ENCODE data around the gene SSTR1. TPM values are rescaled to one million over a fixed set of nuclear protein-coding genes. Genes with fewer than 3 reads are reported as not detected.
A peak's percentile ranks its signal among the peaks of the same experiment; 100 is the strongest.

SSTR1 gene
- total and polyA plus RNA-seq, 2 experiments from 2014 or later = 18.4 to 26.7 TPM

DNA sequence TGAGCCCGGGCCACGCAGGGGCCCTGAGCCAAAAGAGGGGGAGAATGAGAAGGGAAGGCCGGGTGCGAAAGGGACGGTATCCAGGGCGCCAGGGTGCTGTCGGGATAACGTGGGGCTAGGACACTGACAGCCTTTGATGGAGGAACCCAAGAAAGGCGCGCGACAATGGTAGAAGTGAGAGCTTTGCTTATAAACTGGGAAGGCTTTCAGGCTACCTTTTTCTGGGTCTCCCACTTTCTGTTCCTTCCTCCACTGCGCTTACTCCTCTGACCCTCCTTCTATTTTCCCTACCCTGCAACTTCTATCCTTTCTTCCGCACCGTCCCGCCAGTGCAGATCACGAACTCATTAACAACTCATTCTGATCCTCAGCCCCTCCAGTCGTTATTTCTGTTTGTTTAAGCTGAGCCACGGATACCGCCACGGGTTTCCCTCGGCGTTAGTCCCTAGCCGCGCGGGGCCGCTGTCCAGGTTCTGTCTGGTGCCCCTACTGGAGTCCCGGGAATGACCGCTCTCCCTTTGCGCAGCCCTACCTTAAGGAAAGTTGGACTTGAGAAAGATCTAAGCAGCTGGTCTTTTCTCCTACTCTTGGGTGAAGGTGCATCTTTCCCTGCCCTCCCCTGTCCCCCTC lies 3.0 kb downstream of the SSTR1 start:
- no peaks in the 10 kb centered on the region for H3K9me2 ChIP-seq (ENCODE audit: insufficient read depth)
- peak overlapping the region; percentile 74 for H2AFZ ChIP-seq
- peak; percentile 87 for DNase-seq
- in situ Hi-C loops (cut with MboI) = loop anchor here (25.0 kb wide), 2 partner anchors 498 to 652 kb away; no protein-coding TSS in a partner anchor
- peak overlapping the region; percentile 89 for H3K4me3 ChIP-seq
- peaks cover 40% of the 10 kb centered on the region for H3K4me1 ChIP-seq (ENCODE audit: insufficient read depth)
- peak overlapping the region; percentile 63; the same call in 1 of the 2 replicates for H3K27ac ChIP-seq
- 0 out of 2 replicates have a peak, but pooled peaks cover 5% of the 10 kb centered on the region for H3K36me3 ChIP-seq (ENCODE audit: low read depth)
- peak overlapping the region; percentile 75 for H3K9ac ChIP-seq
- peaks cover 43% of the 10 kb centered on the region for H3F3A ChIP-seq (ENCODE audit: insufficient read depth)
- WGBS, 2 experiments (ENCODE audit: low coverage in 1 of 2, low lambda C conversion rate in 2 of 2, missing lambda C conversion rate in 2 of 2) = 3 to 4% methylated on average over 29 of the region's 29 CpGs
- H3K4me2 ChIP-seq (ENCODE audit: unreplicated experiment) = peak overlapping the region; percentile 88
- no peaks in the 10 kb centered on the region for H3K9me3 ChIP-seq (ENCODE audit: low read depth)
- no peaks in the 10 kb centered on the region for H3K27me3 ChIP-seq (replicated peaks; ENCODE audit: insufficient read depth)
- H3K79me2 ChIP-seq (ENCODE audit: insufficient read depth) = peaks cover 35% of the 10 kb centered on the region
- no peaks in the 10 kb centered on the region for H4K20me1 ChIP-seq (ENCODE audit: insufficient read depth)
- TF ChIP-seq EZH2phosphoT487 (IDR thresholded peaks at IDR 0.05; ENCODE audit: insufficient read depth, low read depth) (no peak), EZH2 (IDR thresholded peaks at IDR 0.05; ENCODE audit: insufficient read depth, poor library complexity, severe bottlenecking) (no peak)

DNA sequence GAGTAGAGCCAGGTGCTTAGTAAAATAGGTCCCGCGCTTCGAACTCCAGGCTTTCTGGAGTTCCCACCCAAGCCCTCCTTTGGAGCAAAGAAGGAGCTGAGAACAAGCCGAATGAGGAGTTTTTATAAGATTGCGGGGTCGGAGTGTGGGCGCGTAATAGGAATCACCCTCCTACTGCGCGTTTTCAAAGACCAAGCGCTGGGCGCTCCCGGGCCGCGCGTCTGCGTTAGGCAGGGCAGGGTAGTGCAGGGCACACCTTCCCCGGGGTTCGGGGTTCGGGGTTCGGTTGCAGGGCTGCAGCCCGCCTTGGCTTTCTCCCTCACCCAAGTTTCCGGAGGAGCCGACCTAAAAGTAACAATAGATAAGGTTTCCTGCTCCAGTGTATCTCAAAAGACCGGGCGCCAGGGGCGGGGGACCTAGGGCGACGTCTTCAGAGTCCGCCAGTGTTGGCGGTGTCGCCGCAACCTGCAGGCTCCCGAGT lies 3.6 kb downstream of the SSTR1 start:
- H3K4me2 ChIP-seq (ENCODE audit: unreplicated experiment) = peak overlapping the region; percentile 88

DNA sequence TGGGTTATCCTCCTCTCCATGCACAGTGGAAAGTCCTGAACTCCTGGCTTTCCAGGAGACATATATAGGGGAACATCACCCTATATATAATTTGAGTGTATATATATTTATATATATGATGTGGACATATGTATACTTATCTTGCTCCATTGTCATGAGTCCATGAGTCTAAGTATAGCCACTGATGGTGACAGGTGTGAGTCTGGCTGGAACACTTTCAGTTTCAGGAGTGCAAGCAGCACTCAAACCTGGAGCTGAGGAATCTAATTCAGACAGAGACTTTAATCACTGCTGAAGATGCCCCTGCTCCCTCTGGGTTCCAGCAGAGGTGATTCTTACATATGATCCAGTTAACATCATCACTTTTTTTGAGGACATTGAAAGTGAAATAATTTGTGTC lies 4.4 kb downstream of the SSTR1 start:
- Histone ChIP-seq H3K4me1 (ENCODE audit: insufficient read depth) (peaks cover 36% of the 10 kb centered on the region), H4K20me1 (ENCODE audit: insufficient read depth) (no peaks in the 10 kb centered on the region), H3K9me3 (ENCODE audit: low read depth) (no peaks in the 10 kb centered on the region), H3F3A (ENCODE audit: insufficient read depth) (peaks cover 40% of the 10 kb centered on the region), H3K9ac (peak overlapping the region; percentile 75), H3K36me3 (ENCODE audit: low read depth) (0 out of 2 replicates have a peak, but pooled peaks cover 5% of the 10 kb centered on the region), H2AFZ (no peak overlapping the region), H3K4me2 (ENCODE audit: unreplicated experiment) (peak overlapping the region; percentile 88), H3K79me2 (ENCODE audit: insufficient read depth) (peaks cover 35% of the 10 kb centered on the region), H3K9me2 (ENCODE audit: insufficient read depth) (no peaks in the 10 kb centered on the region), H3K27ac (no peak overlapping the region), H3K27me3 (replicated peaks; ENCODE audit: insufficient read depth) (no peaks in the 10 kb centered on the region), H3K4me3 (peak overlapping the region; percentile 89)
- in situ Hi-C loops (cut with MboI) = loop anchor here (25.0 kb wide), 2 partner anchors 500 to 650 kb away; no protein-coding TSS in a partner anchor
- TF ChIP-seq EZH2 (IDR thresholded peaks at IDR 0.05; ENCODE audit: insufficient read depth, poor library complexity, severe bottlenecking) (no peak), EZH2phosphoT487 (IDR thresholded peaks at IDR 0.05; ENCODE audit: insufficient read depth, low read depth) (no peak)
- peak; percentile 20 for DNase-seq

More for the DNA sequence above, 3.6 kb downstream of the SSTR1 start:
- Histone ChIP-seq H3K4me1 (ENCODE audit: insufficient read depth) (peaks cover 40% of the 10 kb centered on the region), H3K79me2 (ENCODE audit: insufficient read depth) (peaks cover 35% of the 10 kb centered on the region), H2AFZ (peak overlapping the region; percentile 74), H3K9me3 (ENCODE audit: low read depth) (no peaks in the 10 kb centered on the region), H3K27ac (no peak overlapping the region), H3K4me3 (peak overlapping the region; percentile 89), H3K27me3 (replicated peaks; ENCODE audit: insufficient read depth) (no peaks in the 10 kb centered on the region), H3F3A (ENCODE audit: insufficient read depth) (peaks cover 47% of the 10 kb centered on the region), H3K36me3 (ENCODE audit: low read depth) (0 out of 2 replicates have a peak, but pooled peaks cover 5% of the 10 kb centered on the region), H3K9ac (peak overlapping the region; percentile 75), H4K20me1 (ENCODE audit: insufficient read depth) (no peaks in the 10 kb centered on the region), H3K9me2 (ENCODE audit: insufficient read depth) (no peaks in the 10 kb centered on the region)
- peak; percentile 17 for DNase-seq
- in situ Hi-C loops (cut with MboI) = loop anchor here (25.0 kb wide), 2 partner anchors 499 to 651 kb away; no protein-coding TSS in a partner anchor
- 31 to 35% methylated on average over 34 of the region's 34 CpGs for WGBS, 2 experiments (ENCODE audit: low coverage in 1 of 2, low lambda C conversion rate in 2 of 2, missing lambda C conversion rate in 2 of 2)
- no peak for TF ChIP-seq EZH2 (IDR thresholded peaks at IDR 0.05; ENCODE audit: insufficient read depth, poor library complexity, severe bottlenecking)
- TF ChIP-seq EZH2phosphoT487 (IDR thresholded peaks at IDR 0.05; ENCODE audit: insufficient read depth, low read depth) = no peak

DNA sequence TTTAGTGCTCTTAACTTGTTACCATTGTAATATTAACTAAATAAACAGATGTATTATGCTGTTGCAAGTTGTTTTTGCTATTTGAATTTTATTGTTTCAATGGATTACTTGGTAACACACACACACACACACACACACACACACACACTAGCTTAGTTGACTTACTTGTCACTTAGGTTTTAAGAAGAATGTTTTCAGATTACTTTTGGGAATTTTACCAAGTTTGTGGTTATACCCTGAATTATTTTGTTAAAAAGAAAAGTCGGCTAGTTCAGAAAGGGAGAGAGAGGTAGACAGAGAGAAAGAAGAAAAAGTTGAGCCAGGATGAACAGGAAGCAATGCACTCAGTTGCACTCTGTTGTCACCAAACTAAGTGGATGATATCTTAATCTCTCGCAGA lies 5.3 kb downstream of the SSTR1 start:
- Histone ChIP-seq H3K9me2 (ENCODE audit: insufficient read depth) (no peaks in the 10 kb centered on the region), H3K4me2 (ENCODE audit: unreplicated experiment) (peak overlapping the region; percentile 88), H3K9me3 (ENCODE audit: low read depth) (no peaks in the 10 kb centered on the region), H3K36me3 (ENCODE audit: low read depth) (0 out of 2 replicates have a peak, but pooled peaks cover 5% of the 10 kb centered on the region), H2AFZ (no peak overlapping the region), H3K27ac (no peak overlapping the region), H3K4me3 (peak overlapping the region; percentile 89), H3K79me2 (ENCODE audit: insufficient read depth) (peaks cover 35% of the 10 kb centered on the region), H4K20me1 (ENCODE audit: insufficient read depth) (no peaks in the 10 kb centered on the region), H3K9ac (no peak overlapping the region), H3F3A (ENCODE audit: insufficient read depth) (peaks cover 35% of the 10 kb centered on the region), H3K4me1 (ENCODE audit: insufficient read depth) (peaks cover 27% of the 10 kb centered on the region), H3K27me3 (replicated peaks; ENCODE audit: insufficient read depth) (no peaks in the 10 kb centered on the region)
- DNase-seq = no peak
- no peak for TF ChIP-seq EZH2 (IDR thresholded peaks at IDR 0.05; ENCODE audit: insufficient read depth, poor library complexity, severe bottlenecking)
- no peak for TF ChIP-seq EZH2phosphoT487 (IDR thresholded peaks at IDR 0.05; ENCODE audit: insufficient read depth, low read depth)
- in situ Hi-C loops (cut with MboI) = loop anchor here (25.0 kb wide), 2 partner anchors 501 to 649 kb away; no protein-coding TSS in a partner anchor
- WGBS, 2 experiments (ENCODE audit: low coverage in 1 of 2, low lambda C conversion rate in 2 of 2, missing lambda C conversion rate in 2 of 2) = 74 to 81% methylated on average over 2 of the region's 2 CpGs
